Left renal pelvis (tissue), 4 donors: Measurements from ENCODE around the gene TSPAN13. TPM values are rescaled to one million over a fixed set of nuclear protein-coding genes. Genes with fewer than 3 reads are reported as not detected.

Experiments
- DNase-seq, 4 donors: peaks; one replicate each; pipeline ENCODE4 v3.0.0-alpha.2; 2013; ENCODE audit warnings: low read depth in 4 of 4, low spot score in 3 of 4
- polyA plus RNA-seq, 4 donors: library from polyadenylated mRNA; unstranded; fragments of 120-200 nt; gene quantifications; one replicate each; pipeline ENCODE4 v1.2.1, GENCODE V29; 2013; ENCODE audit not compliant: insufficient read length in 4 of 4

The TSPAN13 gene
- polyA plus RNA-seq, 4 donors: 16.4 to 35.6 (median 28.3) TPM

DNA sequence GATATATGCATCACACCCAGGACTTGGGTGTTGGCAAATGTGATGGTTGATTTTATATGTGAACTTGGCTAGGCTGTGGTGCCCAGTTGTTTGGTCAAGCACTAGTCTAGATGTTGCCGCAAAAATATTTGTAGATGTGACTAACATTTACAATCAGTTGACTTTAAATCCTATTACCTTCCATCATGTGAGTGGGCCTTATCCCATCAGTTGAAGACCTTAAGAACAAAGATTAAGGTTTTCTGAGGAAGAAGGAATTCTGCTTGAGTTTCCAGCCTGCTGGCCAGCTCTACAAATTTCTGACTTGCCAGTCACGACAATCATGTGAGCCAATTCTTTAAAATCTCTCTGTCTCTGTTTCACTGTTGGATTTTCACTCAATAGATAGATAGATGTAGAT, 20.3 kb downstream of the TSPAN13 start:
- DNase-seq: no peak

GRCh38 chr7:16774294-16774693, 20.7 kb downstream of the TSPAN13 start:
- no peak for DNase-seq

DNA sequence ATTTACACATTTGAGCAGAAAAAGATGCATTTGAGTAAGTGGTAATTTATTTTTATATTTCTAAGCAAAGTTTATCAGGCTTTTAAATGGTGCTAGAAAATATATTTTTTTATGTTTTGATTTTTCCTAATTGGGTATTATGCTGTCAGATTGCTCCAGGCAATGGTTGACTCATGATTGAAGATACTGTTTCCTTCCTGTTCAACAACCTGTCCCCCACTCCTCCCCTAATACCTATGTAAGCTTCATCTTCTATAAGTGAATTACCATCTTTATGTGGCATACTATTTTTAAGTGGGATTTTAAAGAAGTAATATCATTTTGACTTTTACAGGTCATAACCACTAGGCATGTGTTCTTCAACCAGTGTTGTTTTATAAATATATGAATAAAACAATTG, 21.4 kb downstream of the TSPAN13 start:
- DNase-seq: no peak

GRCh38 chr7:16776053-16776452, 22.5 kb downstream of the TSPAN13 start:
- no peak for DNase-seq

DNA sequence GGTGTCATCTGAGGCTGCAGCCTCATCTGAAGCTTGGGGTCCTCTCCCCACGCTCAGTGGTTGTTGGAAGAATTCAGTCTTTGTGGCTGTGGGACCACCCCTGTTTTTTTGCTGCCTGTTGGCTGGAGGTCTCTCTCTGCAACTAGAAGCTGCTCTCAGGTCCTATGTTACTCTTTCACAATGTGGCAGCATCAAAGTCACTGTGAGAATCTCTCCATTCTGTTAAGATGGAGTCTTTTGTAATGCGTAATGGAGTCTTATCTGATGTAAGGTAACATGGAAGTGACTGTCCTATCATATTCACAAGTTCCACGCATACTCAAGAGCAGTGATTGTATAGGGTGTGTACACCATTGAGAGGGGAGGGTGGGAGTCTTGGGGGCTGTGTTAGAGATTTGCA, 24.9 kb downstream of the TSPAN13 start:
- no peak for DNase-seq

DNA sequence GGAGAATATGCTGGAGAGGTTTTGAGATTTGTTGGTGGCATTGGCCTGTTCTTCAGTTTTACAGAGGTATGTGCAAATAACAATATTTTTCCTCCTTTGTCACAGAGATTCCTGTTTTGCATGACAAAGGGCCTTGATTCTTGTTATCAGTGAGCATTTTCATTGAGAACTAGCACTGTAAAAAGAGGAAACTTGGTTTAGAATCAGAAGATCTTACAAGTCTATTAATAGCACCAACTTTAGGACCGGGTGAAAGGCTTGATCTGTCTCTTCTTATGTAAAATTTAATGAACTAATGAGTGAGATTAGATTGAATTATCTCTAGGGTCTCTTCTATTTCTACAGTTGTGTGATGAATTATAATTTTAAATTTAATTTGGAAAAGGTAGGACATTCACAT, 25.5 kb downstream of the TSPAN13 start:
- DNase-seq: no peak

DNA sequence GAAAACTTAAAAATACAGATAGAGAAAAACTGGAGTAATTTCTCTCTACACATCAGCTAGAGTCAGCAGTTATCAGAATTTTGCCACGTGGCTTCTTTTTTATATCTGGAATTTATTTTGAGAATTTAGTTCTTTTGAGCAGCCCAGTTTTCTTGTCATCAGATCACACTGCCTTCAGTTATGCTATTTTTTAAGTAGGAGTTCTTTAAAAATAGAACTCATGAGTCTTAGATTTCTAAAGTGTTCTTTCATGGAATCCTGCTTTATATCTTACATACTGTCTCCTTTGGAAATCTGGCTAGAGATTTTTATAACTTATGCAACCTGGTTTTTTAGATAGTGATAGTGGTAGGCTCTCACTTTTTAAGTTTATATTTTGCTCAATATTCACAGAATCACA, 27.0 kb downstream of the TSPAN13 start:
- no peak for DNase-seq

DNA sequence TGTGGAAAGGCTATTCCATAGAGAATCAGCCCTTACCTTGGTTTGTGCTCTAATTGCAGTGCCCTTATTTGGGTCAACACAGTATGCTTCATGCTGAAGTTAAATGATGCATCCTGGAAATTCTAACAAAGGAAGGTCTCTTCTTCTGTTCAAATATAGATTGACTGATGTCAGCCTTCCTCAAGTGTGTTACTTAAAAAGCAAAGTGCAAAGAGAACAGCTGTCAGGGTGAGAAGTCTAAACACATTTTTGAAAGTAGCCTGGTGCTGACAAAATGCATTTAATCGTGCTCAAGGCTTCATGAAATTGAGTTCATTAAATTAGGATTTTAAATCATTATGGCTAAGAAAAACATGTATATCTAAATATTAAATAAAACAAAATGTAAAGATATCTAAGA, 31.8 kb downstream of the TSPAN13 start:
- no peak for DNase-seq

GRCh38 chr7:16785846-16786245, 32.3 kb downstream of the TSPAN13 start:
- DNase-seq: no peak

- no peak for DNase-seq
Measured at GRCh38 chr7:16786257-16786656, 32.7 kb downstream of the TSPAN13 start.

DNA sequence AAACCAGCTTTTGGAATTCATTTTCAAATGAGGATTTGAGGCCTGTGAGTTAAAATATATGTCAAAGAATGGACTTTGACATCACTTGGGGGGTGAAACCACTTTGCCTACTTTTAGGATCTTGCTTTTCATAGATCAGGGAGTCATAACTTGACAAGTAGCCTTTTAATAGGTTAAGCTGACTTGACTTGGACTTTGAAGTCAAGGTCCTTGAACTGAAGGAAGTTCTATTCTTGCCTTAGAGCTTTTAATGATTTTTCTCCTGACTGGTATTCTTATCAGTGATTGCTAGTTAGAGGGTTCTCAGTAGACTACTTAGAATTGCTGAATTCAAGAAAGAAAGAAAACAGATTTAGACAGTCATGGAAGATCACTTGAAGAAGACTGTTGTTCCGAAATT, 33.6 kb downstream of the TSPAN13 start:
- no peak for DNase-seq

DNA sequence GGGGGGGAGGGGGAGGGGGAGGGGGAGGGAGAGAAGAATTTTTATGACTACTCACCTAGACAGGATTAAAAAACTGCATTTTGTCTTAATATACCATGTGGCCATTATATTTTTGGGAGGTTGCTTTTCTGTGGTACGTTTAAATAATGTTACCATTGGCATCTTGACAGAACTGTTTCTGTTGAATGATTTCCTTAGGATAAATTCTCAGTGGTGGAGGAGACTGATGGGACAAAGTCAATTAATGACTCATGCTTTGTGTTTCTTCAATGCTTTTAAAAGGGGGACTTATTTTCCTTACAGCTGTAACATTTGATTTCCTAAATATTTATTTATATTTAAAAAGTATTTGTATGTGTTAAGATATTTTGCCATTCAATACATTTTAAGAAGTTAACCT, 37.5 kb downstream of the TSPAN13 start:
- DNase-seq: no peak

DNA sequence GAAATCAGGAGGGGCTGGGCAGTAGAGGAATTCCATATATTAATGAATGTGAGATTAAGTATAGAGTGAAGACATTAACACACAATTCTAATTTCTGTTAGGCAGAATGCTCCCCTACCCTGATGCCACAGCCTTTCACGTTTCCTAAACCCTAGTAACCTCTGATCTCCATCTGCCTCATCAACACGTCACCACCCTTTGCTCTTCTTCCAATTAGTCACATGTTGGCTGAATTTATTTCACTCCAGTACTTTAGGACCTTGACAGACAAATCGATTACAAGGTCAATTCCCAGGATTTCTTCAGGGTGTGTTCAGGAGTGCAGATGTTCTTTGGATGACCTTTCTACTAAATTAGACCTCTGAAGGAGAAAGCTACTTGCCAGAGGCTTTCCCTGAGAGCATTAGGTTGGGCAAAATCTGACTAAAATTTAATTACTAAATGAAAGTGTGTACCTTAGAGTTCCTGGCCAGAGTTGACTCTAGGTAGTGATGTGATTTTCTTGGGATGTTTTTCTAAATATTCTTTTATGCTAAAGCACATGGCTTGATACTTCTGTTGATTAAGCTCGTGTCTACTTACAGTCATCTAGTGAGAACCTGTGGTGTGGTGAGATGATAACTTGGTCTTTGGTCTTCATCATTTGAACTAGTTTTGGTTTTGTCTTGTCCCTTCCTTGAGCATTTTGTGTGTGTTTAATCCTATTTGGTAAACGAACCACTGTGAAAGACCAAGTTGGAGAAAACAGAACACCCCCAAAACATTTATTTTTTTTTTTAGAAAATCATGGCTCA, 38.5 kb downstream of the TSPAN13 start:
- no peak for DNase-seq

GRCh38 chr7:16794986-16795385, 41.4 kb downstream of the TSPAN13 start:
- DNase-seq: no peak

DNA sequence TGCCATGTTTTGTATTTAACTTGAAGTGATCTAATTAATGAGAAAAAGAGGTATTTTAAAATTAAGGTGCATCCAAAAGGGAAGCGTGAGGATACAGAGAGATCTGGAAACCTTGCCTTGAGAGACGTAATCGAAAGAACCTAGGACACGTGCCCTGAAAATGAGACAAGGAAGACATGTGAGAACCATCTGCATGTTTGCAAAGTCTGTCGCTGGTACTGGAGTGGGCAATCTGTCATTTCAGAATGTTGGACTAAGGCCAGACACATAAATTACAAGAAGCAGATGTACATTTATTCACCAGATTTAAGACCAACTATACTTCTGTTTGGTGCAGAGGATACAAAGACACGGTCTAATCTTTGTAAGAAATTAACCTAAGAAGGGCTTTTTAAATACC, 42.1 kb downstream of the TSPAN13 start:
- DNase-seq: no peak

- no peak for DNase-seq
Measured at GRCh38 chr7:16801111-16801542, 47.6 kb downstream of the TSPAN13 start.

- no peak for DNase-seq
Measured at GRCh38 chr7:16801579-16801978, 48.0 kb downstream of the TSPAN13 start.

DNA sequence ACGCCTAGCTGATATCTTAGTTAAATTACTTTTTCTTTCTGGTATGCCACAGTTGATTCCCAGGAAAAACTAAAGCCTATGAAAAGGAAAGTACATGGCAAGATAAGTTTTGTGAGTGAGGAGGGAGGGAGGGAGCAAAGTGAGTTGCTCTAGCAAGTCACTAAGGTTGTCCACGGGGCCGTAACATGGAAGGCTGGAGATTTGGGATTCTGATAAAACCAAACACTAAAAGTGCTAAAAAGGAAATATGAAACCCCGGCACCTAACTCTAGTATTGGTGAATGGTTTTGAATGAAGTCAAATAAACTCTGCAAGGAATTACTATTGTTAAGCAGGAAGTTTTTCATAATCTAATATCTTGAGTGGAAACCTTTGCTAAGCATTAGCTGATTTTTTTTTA, 49.6 kb downstream of the TSPAN13 start:
- no peak for DNase-seq

GRCh38 chr7:16803881-16804673, 50.5 kb downstream of the TSPAN13 start:
- DNase-seq: no peak

- DNase-seq: no peak
Measured at GRCh38 chr7:16804674-16805439, 51.3 kb downstream of the TSPAN13 start, which contains the start of gene AGR2. TSS of gene AGR2 (minus strand) at chr7:16804999. CDS start at chr7:16801796, 3,203 bp downstream.

- no peak for DNase-seq
Measured at GRCh38 chr7:16805441-16805840, 51.9 kb downstream of the TSPAN13 start.
